Stimulated activated naive CD4-positive, alpha-beta T cell (primary cell): ENCODE data around the gene ZFAND3.

Source experiments
- DNase-seq, 6 experiments: peaks; one replicate each; lab custom pipeline; 2025; lab: John Stamatoyannopoulos, UW

The ZFAND3 gene

DNA sequence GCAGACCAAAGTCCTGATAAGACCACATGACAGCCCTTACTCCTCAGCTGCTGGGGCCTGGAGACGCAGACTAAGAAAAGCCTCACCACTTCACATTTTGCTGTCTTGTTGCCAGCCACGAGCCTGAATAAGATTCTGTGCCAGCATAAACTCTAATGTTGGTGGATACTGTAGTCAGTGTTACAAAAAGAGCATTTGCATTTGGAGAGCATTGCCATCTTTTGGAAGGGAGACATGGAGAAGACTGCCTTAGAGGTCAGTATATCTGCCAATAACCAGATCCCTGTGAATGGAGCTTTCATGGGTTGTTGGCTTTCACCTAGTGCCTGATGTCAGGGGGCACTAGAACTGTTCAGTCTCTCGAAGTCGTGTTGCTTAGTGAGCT is 315.2 kb downstream of the ZFAND3 start:
- DNase-seq, result no peak

DNA sequence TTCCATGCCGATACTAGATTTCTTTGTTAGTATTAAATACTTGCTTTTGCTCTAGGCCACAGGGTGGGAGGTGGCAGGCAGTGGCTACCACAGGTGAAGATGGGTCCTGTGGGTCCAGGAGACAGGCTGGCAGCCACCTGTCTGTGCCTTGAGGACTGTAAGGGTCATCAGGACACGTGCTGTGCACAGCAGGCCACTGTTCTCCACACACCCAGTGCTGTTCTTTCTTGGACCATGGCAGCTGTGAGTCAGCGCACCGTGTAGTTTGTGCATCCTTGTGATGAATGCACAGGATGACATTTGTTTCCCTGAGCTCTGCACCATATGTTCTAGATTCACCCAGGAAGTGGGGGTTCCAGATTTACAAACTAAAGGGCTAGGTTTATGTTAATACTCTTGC is 317.0 kb downstream of the ZFAND3 start:
- DNase-seq, result no peak

GRCh38 chr6:38137608-38138265 is 318.2 kb downstream of the ZFAND3 start:
- no peak for DNase-seq

DNA sequence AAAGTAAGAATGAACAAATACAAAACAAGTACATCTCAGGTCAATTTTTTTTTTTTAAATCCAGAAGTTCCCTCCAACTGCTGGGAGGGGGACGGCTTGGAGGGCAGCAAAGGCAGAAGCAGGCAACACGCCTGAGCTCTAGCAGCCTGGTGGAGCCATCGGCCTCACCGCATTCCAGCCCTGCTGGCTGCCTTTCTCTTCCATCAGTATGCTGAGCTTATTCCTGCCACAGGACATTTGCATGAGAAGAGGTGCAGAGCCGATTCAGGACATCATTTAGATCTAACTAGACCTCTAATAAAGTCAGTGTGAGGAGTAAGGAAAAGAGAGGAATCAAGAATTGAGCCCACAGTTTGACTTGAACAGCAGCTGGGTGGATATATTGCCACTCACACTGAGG is 318.8 kb downstream of the ZFAND3 start:
- DNase-seq, result no peak

GRCh38 chr6:38141085-38141484 is 321.6 kb downstream of the ZFAND3 start:
- no peak for DNase-seq

DNA sequence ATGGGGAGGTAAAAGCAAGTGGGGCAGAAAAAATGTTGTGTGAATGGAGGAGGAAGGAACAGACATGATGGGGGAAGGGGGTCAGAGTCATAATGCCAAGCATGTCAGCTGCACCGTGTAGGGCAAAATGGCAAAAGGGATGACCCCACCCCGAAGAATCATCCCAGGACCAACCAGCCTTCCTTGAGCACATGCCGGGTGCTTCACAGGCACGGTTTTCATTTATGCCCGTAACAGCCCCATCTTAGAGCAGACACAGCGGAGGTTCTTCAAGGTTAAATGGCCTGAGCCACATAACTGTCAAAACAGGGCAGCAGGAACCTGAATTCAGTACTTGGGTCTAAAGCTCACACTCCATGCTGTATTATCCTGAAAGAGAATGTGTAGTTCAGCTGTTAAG is 322.2 kb downstream of the ZFAND3 start:
- DNase-seq, result no peak

- no peak for DNase-seq
These were observed 322.8 kb downstream of the ZFAND3 start for GRCh38 chr6:38142178-38142902.

DNA sequence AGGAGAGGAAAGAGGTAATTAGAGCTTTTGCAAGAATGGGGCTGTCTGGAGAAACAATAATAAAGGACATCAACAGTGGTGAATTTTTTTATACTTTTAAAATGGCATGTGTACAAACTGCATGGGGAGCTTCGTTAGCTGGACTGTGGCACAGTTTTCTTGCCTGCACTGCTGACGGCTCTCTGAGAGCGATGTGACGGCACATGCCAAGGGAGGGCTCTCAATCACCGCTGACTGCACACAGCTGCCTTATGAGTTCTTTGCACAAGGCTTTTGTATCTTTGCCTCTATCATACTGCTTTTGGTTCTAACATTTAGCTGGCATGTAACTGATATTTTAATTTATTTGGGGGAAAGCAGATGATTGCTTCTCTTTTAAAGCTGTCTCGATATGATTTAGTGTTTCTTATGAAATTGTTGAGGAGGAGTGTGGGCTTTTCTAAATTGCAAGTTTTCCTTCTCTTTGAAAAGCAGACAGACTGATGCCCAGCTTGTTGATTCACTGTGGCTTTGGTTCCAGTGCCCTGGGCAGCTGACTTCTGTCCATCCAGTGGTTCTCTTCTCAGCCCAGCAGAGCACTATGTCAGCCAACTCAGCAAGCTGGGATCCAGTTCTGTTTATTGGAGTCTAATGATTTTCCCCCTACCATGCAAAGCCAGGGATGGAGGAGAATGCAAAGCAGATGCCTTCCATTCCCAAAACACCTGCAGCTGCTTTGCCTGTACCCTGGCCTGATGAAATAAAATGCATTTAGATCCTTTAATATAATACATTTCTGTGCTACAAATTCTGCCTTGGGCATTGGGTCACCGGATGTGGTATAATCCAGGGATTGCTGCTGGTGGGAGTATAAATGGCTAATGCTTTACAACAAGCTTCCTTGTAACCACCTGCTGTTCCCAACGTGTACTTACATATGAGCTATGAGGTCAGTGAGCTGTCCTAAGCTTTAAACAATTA is 323.9 kb downstream of the ZFAND3 start:
- no peak for DNase-seq

DNA sequence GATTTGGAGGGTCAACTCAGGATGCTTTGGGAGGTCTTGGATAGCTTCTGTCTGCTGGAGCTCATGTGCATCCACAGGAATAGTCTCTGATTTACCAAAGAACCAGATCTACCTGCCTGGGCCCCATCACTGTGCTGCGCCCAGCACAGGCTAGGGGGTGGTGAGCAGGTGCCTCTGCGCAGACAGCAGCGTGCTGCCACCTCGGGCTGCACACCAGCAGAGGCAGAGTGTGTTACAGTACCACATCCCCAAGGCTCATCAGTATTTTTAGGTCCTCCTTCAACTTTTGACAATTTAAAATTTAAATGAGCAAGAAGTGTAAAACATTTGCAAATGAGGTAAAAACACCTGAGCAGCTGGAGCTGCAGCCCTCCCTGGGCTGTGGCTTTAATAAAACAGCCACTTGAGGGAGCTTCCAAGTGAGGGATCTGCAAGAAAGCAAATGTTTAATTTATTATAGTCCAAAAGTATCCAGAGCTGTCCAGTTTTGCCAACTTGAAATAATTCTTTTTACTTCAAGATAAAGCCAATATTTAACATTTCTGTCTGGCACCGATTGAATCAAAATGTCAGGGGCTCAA is 324.9 kb downstream of the ZFAND3 start:
- DNase-seq, result no peak

- no peak for DNase-seq
These were observed 326.6 kb downstream of the ZFAND3 start for GRCh38 chr6:38146021-38146733.

DNA sequence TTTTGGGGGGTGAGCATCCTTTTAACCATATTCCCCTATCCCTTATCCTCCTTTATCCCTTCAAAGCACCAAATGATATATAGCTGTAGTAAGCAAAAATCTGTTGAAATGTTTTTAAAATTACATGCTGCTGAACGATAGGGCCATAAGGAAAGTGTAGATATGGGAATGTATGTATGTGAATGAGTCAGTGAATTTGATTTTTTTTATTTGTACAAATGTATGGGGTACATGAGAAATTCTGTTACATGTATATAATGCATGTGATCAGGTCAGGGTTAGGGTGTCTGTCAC is 327.2 kb downstream of the ZFAND3 start:
- no peak for DNase-seq

- DNase-seq, result no peak
These were observed 329.1 kb downstream of the ZFAND3 start for GRCh38 chr6:38148606-38149005.

GRCh38 chr6:38149531-38149930 is 330.0 kb downstream of the ZFAND3 start:
- no peak for DNase-seq

DNA sequence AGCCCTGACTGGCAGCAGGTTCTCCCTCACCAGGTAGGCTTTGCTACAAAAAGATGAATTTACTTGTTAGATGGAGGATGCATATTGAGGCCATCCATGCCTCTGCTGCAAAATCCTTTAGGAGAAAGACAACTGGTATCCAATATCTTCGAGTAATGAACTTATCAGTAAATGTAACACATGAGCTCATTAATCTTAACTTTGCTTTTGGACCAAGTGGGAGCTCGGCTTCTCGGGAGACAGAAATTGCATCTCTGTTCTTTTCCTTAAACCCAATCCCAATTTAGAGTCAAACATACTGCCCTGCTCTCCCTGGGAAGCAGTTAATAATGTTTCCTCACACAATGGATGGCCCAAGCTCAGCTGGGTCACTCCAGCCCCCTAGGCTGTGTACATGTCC is 330.5 kb downstream of the ZFAND3 start:
- DNase-seq, result no peak

- no peak for DNase-seq
These were observed 331.3 kb downstream of the ZFAND3 start for GRCh38 chr6:38150681-38151296.

- DNase-seq, result no peak
These were observed 332.3 kb downstream of the ZFAND3 start for GRCh38 chr6:38151580-38152500.

DNA sequence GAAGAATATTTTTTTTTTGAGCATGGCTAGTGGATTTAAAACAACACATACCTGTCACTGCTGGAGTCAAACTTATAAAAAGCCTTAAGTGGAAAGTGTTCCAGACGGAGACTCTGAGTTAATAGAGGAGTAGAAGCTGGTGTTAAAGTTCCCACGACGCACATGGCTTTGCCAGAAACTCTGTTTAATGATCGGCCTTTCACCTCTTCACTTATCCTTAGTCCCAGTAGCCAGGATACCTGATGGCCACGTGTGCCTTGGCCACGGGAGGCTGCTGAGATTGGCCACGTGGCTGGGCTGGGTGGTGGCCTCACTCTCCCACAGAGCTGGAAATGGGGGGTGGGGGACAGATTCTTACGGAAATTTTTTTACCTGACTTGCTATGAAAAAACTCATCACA is 333.1 kb downstream of the ZFAND3 start:
- DNase-seq, result no peak

- no peak for DNase-seq
These were observed 333.7 kb downstream of the ZFAND3 start for GRCh38 chr6:38153076-38153797.

- no peak for DNase-seq
These were observed 334.3 kb downstream of the ZFAND3 start for GRCh38 chr6:38153798-38154345.
